HG02763 (cell line): Measurements from ENCODE around the gene FSTL5.
"Not testable (repeated sequence)": the region's sequence is repeated elsewhere in the genome, so short reads cannot be mapped to it uniquely, and the experiment has no call there.

Source experiments
- ATAC-seq: cut with Tn5 transposase; IDR thresholded peaks from one replicate; pipeline ENCODE4 v1.9.1; 2021; ENCODE audit warnings: mild to moderate bottlenecking, moderate library complexity; ENCODE audit not compliant: unreplicated experiment

Gene FSTL5

DNA sequence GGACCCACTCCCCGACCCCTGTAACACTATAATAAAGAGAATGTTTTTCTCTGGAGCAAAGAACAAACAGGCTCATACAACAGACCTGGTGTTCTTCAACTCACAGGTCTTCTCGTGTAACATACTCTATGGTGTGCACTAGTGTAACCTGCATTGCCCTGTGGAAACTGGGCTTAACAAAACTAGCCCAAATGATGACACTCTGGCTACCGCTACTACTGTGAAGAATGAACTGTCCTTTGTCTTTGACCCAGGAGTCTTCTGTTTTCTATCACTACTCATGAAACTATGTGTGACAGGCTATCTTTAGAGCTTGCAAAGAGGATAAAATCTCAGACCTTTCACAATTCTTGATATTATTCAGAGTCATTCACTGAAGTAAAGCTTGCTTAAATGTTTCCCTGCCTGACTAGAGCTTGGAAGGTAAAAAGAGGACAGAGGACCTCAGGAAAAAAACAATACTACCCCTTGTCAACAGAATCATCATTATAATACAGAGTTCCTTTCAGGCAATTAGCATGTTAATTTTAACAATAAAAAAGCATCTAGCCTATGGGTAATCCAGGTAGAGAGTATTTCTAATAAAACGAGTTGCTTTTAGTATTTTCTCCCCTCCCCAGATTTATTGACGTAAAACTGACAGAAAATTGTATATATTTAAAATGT is 59.2 kb downstream of the FSTL5 start:
- no peak for ATAC-seq

DNA sequence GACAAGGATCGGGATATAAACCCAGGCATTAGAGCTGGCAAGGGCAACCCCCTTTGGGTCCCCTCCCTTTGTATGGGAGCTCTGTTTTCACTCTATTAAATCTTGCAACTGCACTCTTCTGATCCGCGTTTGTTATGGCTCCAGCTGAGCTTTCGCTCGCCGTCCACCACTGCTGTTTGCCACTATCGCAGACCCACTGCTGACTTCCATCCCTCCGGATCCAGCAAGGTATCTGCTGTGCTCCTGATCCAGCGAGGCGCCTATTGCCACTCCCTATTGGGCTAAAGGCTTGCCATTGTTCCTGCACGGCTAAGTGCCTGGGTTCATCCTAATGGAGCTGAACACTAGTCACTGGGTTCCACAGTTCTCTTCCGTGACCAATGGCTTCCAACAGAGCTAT is 59.9 kb downstream of the FSTL5 start:
- ATAC-seq, result not testable (repeated sequence)

DNA sequence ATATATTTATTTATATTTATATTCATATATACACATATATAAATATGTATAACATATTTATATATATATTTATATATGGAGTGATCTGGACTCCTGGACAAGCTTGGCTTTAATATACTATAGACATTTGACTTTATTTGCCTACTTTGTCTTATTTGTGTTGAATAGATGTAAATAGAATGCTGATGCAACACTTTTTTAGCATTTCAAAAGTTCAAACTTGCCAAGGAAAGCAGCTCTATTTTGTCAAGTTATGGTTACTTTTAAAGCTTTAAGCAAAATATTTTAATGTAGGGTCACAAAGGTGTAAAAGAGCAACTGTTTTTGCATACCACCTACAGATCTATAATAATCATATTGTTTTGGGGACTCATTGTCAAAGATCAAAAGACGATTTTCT is 61.1 kb downstream of the FSTL5 start:
- ATAC-seq, result no peak

DNA sequence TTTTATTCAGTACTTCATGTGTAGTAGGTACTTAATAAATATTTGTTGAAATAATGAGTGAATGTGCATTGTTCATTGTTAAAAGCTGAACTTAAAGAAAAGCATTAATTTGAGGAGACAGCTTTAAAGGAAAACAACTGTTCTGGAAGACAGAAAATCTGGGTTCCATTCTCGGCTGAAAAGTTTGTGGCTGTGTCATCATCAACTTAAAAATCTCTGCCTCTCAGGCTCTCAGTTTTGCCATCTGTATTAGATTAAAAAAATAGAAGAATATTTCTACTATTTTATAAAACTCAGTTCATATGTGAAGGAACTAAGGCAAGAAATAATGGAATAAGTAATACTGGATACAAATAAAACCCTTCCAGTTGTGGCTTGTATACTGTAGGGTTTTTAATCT is 62.5 kb downstream of the FSTL5 start:
- no peak for ATAC-seq

DNA sequence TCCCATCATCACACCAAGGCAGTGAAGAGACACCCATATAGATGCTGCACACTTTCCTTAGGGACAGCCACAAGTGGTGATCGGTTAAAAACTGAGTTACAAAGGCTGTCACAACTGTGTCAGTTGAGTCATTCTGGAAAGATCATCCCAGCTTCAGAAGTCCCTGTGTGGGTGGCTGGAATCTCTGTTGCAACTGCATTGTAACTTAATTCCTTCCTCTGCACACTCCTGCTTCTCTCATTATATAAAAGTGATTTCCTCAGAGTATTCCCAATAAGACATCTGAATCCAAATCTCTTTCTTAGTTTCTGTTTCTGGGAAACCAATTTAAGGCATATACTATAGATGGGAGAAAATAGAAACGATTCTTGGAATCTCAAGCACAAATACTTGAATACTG is 88.1 kb downstream of the FSTL5 start:
- ATAC-seq, result no peak

DNA sequence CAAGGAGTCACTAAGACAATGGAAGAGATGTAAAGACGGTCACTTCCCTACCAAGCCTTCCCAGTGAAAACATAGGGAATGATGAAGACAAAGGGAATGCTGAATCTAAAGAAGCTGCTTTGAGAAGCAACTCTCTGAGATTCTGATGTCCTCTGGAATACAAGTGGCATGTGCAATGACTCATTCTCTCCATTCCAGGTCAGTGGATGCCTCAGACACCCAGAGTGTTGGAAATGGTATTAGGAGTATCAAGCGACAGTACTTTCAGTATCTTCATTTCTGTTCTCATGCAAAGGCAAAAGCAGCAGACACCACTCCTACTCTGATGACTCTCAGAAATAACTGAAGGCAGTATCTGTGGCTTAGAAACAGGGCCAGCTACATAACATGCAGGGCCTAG is 102.6 kb downstream of the FSTL5 start:
- ATAC-seq, result no peak

DNA sequence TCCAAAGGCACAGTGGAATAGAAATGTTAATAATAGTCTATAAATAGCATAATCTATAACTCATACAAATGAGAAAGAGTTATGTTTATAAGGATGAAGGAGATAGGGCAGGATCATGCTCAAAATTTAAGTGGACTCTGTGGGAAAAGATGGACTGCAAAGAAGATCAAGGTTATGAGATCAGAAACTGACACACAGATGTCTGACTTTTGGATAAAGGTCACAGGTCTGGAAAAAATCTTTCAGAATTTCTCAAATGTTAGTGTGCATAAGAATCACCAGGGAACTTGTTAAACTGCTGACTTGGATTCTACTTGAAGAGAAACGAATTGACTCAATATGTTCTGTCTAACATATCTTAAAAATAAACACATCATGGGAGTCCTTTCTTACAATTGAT is 104.1 kb downstream of the FSTL5 start:
- no peak for ATAC-seq

DNA sequence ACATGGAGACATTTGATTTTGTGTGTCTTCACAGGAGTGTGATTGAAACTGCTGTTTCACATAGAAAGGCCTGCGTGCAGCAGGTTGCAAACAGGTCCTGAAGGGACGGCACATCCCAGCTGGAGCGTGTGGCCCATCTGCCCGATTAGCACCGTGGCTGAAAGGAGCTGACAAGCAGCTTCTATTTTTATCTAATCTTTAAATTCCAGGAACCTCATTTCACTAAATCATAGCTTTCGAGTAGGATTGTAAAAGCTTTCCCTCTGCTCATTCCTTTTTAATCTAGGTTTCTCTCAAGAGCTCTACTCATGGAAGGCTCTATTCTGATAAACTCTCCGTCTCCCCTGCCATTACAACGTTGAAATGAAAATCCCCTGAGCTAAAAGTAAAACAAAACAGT is 106.8 kb downstream of the FSTL5 start:
- ATAC-seq, result no peak

DNA sequence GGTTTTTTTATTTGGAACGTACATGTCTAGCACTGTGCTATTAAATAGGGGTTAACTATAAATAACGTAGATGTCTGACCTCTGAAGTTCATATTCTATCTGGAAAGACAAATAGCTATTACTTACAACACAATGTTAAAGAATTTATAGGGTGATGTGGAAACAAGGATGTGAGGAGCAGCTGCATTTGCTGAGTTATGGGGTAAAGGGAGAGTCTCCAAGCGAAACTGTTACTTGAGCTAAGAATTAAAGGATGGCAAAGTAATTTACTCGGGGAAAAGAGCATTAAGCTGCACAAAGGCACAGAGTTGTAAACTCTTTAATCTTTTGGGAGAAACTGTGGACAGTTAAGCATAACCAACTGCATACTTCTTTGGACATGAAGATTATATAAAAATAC is 117.7 kb downstream of the FSTL5 start:
- ATAC-seq, result no peak

DNA sequence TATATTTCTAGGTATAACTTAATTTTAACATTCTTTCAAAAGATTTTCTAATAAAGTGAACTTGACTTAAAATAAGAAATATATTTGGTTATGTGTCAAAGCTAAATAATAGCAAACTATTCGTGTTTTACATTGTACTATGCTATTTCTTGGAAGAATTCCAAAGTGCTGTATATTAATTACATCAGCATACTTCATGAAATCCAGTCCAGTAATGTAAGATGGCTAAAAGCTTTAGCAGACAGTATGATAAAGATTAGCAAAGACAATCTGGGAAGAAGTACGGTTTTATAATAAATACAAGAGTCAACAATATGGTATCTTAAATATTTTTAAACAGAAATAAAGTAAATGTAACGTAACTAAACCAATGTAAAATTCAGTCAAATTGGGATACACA is 125.7 kb downstream of the FSTL5 start:
- no peak for ATAC-seq

DNA sequence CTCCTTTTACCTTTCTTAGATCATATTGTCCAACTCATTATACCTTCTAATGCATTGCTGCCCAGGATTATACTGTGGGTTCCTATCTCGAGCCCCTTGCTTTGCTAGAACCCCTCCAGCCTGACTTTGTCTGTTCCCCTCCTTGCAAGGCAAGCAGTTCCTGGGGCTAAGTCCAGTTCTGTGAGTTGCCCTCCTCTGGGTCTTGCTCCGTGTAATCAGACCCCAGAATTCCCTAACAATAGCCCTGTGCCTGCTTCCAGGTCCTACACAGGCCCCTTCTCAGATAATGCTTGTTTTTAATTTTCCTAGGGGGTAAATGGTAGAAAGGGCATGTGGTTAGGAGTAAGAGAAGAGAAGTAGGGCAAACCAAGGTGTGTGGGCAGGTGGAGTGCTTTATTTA is 145.9 kb downstream of the FSTL5 start:
- no peak for ATAC-seq

DNA sequence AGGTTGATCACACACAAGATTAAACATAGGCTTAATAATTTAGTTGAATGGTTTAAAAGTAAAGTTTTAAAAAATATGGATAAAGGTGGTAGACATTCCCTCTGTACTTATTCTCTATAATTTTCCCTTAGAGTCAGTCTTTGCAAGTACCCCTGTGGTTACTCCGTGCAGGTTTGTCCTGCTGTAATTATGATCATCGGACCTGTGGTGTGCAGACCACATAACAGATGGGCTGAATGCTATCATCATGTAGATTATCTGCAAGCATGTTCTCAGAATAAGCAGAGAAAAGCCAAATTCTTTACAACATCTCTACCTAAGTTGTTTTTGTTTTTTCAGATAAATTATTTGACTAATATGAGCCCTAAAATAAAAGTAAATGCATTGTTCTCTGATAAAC is 146.8 kb downstream of the FSTL5 start:
- ATAC-seq, result no peak

DNA sequence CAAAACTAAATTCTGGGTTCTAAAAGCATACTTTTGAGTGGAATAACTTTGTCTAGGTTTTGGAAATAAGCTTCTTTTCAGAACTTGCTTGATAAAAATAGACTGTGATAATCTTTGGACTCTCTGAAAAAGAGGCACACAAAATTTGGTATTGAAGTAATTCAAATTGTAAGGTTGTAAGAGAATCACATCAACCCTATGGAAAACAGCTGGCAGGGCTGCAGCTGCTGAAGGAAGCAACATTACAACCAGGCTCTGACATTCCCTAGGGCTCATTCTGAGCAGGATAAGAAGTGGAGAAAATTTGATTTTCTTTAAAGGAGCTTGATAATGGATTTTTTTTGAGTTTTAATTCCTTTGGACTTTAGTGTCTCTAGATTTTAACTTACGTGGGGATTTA is 147.6 kb downstream of the FSTL5 start:
- ATAC-seq, result no peak

DNA sequence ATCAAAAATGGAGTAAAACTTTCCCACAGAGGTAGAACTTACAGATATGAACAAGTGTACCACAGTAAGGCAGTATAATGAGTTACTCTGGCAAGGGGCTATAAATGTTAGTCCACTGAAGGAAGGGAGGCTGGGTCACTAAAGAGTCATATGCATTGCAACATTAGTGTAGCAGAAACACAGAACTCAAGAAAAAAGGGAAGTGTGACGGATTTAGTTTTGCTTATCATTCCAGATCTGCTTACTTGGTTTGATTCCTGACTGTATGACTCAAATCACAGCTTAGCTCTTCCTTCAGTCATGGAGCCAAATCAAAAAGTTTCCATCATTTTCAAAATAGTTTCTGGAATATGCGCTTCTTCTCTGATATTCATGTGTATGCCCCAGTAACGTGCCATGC is 148.7 kb downstream of the FSTL5 start:
- ATAC-seq, result no peak

DNA sequence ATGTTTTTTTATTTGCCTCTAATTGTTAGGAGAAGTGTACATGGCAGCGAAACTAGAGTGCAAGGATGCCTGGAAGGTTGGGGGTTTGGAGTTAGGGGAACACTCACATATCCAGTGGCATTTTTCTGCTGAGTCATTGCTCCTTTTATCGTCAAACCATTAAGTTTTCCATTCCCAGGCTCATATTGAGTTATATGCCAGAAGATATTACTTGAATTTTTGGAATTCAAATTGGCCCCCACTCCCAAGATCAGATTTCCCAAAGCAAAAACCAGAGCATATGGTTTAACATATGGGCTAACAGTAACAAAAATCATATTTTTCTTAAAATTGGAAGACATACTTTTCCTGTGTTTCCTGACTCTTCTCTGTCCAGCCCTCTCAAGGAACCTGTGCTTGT is 152.7 kb downstream of the FSTL5 start:
- ATAC-seq, result no peak

DNA sequence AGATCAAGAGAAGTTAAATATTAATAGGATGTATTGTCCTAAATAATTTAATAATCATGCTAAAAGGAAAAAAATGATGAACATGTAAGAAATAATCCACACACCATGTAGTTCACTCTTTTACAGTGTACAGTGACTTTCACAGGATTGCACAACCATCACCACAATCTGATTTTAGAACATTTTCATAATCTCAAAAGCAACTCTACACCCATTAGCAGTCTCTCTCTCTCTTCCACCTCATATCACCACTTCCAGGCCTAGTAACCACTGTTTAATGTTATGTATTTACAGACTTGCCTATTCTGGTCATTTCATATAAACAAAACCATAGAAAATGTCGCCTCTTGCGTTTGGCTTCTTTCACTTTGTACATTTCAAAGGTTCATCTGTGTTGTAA is 153.4 kb downstream of the FSTL5 start:
- ATAC-seq, result no peak

DNA sequence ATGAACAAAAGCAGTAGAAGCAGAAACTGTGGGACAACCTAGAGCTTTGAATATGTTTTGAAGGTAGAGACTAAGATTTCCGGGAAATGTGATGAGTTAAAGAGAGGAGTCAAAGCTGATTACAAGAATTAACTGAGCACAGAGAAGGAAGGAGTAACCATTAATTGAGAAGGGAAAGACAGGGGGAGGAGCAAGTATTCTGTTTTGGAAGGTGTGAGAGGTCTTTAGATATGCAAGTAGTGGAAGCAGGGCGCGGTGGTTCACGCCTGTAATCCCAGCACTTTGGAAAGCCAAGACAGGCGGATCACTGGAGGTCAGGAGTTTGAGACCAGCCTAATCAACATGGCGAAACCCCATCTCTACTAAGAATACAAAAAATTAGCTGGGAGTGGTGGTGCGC is 171.5 kb downstream of the FSTL5 start:
- ATAC-seq, result no peak

DNA sequence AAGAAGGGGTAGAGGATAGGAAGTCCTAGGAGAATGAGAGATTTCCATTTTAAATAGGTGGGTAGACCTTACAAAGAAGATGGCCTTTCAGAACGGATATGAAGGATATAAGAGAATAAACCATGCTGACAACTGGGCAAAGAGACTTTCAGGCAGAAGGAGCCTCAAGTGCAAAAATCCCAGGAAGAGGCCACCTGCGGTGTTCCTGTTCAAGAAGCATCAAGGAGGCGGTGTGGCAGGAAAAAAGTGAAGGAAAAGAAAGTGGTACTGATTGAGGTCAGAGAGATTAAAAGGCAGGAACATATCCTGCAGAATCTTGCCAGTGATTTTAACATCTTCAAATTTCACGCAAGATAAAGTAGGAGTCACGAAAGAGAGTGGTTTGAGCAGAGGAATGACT is 172.0 kb downstream of the FSTL5 start:
- no peak for ATAC-seq

DNA sequence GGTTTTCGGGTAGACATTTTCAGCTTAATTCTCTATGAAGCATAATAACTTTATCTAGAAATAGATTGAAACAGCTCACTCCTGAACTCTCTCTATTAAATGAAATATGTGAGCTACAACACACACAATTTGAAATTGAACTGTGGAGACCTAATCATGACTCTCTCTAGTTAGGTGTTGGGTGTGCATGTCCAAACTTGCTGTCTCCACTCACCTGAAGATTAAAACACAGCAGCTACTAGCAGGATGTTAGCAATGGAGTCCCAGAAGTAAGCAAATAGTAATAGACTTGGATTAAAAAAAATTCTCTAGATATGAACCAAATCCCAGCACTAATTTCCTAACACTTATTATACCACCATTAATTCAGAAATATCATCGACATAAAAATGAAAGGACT is 173.1 kb downstream of the FSTL5 start:
- no peak for ATAC-seq

DNA sequence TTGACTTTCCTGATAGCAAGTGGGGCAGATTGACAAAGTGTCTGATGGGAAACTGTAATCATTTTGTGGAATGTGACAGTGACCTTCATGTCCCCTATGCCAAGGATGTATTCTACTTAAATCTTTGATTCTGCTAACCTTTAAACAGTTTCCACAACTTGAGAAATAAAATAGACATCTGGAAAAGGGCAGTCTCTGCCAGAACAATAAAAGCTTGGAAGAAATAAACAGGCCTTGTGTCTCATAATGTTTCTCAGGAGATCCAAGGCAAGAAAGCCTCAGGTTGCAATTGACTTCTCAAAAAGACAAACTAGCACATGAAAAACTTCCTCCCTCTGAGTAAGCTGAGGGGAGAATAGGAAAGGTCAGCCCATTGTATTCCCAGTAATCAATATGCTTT is 174.9 kb downstream of the FSTL5 start:
- ATAC-seq, result no peak

DNA sequence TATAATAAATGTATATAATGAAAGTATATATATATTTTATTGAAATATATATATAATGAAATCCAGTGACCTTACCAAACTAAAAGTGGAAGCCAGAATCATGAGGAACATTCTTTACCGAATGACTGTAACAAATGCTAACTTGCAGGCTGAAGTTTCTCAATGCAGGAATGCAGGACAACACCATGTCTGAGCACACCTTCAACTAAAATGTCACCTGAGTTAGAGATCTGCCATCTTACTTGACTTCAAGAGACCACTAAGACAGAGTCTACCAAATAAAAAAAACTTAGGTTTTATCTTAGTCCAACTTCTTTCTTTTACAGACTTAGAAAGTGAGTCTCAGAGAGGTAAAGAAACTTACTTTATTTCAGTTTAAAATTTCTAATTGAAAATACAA is 176.2 kb downstream of the FSTL5 start:
- no peak for ATAC-seq

DNA sequence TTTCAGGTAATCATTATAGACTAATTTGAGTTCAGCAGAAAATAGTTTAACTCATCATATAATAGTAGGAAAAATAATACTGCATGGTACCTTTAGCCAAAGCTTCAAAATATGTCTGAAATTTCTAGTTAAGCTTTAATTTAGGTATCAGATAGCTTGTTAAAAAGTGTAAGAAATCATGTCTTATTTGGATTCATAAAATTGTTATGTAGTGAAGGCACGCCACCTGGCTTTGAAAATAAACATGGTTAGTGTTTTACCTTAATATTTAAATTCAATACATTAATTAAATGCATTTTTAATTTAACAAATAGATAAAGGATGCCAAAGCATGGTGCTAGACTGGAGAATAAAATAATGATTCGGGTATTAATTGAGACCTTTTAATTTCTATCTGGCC is 211.4 kb downstream of the FSTL5 start:
- ATAC-seq, result no peak

DNA sequence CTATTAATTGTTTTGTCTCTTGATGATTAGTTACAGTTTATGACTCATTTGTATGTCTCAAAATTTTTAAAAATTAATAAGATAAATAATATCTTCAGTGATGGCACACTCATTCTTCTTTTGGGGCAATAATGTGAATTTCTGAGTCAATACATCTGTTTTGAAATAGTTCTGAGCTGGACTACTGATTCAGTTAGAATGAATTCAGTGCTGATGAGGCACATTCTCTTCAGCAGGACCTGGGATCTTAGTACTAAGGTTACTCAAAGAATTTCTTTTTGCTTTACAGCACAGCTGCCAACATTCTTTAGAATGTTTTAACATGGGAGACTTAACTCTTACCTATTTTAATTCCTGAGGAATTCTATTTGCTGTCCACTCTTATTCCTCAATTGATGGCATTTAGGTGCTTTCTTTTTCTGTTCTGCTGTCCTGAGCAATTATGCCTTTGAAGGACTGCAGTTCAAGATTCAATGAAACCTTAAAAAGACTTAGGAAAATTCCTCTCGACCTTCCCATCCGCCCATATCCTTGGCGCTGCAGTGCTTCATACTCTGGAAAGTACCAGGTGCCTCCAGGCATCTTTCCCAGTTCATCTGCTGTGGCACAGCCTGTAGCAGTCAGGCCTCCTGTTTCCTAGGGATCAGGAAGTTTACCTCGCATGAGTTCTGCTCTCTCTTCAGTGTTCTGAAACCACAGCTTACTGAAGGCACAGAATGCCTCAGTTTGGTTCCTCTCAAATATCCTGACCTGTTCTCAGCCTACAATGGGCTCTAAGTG is 213.7 kb downstream of the FSTL5 start:
- no peak for ATAC-seq
